Measurements from ENCODE around the gene PTX4.

The PTX4 gene

GRCh38 chr16:1464894-1465566 is 23.7 kb downstream of the PTX4 start:
- no peak overlapping the region for H3K4me3 ChIP-seq (ENCODE audit: low read depth in 1 of 2, low read length in 2 of 2)
- H3K79me2 ChIP-seq (ENCODE audit: insufficient read depth, low read length), result peaks cover 58% of the 10 kb centered on the region
- no peak overlapping the region for H3K27ac ChIP-seq (ENCODE audit: low read length)
- no peak for ATAC-seq (ENCODE audit: insufficient read depth, low read depth)
- no peak overlapping the region for H2AFZ ChIP-seq (ENCODE audit: low read depth, low read length)
- H3K9me3 ChIP-seq (ENCODE audit: insufficient read depth, low read length, severe bottlenecking), result no peaks in the 10 kb centered on the region
- H3K4me1 ChIP-seq (ENCODE audit: insufficient read depth, low read length), result no peaks in the 10 kb centered on the region
- no peak overlapping the region for H3K4me2 ChIP-seq (ENCODE audit: insufficient read depth, low read length)
- no peak for DNase-seq
- peaks cover 37% of the 10 kb centered on the region for H3K36me3 ChIP-seq (ENCODE audit: insufficient read depth, low read length)
- TF ChIP-seq EZH2 (IDR thresholded peaks at IDR 0.05; ENCODE audit: borderline replicate concordance, low read depth, low read length, severe bottlenecking) (no peak), CTCF (IDR thresholded peaks at IDR 0.05; ENCODE audit: borderline replicate concordance, extremely low read depth, low read length, poor library complexity, severe bottlenecking) (no peak)
- no peak overlapping the region for H3K9ac ChIP-seq (ENCODE audit: low read depth, low read length)
- no peaks in the 10 kb centered on the region for H3K27me3 ChIP-seq (ENCODE audit: insufficient read depth, low read length, poor library complexity)
- H4K20me1 ChIP-seq (ENCODE audit: insufficient read depth, low read length), result peaks cover 48% of the 10 kb centered on the region

- Histone ChIP-seq H3K9me3 (ENCODE audit: insufficient read depth, low read length, severe bottlenecking) (no peaks in the 10 kb centered on the region), H3K4me3 (ENCODE audit: low read depth in 1 of 2, low read length in 2 of 2) (no peak overlapping the region), H3K4me1 (ENCODE audit: insufficient read depth, low read length) (no peaks in the 10 kb centered on the region), H3K27me3 (ENCODE audit: insufficient read depth, low read length, poor library complexity) (no peaks in the 10 kb centered on the region), H3K79me2 (ENCODE audit: insufficient read depth, low read length) (peaks cover 51% of the 10 kb centered on the region), H3K4me2 (ENCODE audit: insufficient read depth, low read length) (no peak overlapping the region), H3K36me3 (ENCODE audit: insufficient read depth, low read length) (peaks cover 41% of the 10 kb centered on the region), H3K9ac (ENCODE audit: low read depth, low read length) (no peak overlapping the region), H2AFZ (ENCODE audit: low read depth, low read length) (no peak overlapping the region), H4K20me1 (ENCODE audit: insufficient read depth, low read length) (peaks cover 42% of the 10 kb centered on the region), H3K27ac (ENCODE audit: low read length) (no peak overlapping the region)
- DNase-seq (no peak), ATAC-seq (ENCODE audit: insufficient read depth, low read depth) (no peak)
- TF ChIP-seq EZH2 (IDR thresholded peaks at IDR 0.05; ENCODE audit: borderline replicate concordance, low read depth, low read length, severe bottlenecking), result no peak
- TF ChIP-seq CTCF (IDR thresholded peaks at IDR 0.05; ENCODE audit: borderline replicate concordance, extremely low read depth, low read length, poor library complexity, severe bottlenecking), result no peak
These were observed 24.4 kb downstream of the PTX4 start for GRCh38 chr16:1464196-1464893.

GRCh38 chr16:1461146-1461545 is 27.6 kb downstream of the PTX4 start:
- Histone ChIP-seq H3K27ac (ENCODE audit: low read length) (no peak overlapping the region), H3K27me3 (ENCODE audit: insufficient read depth, low read length, poor library complexity) (no peaks in the 10 kb centered on the region), H3K9me3 (ENCODE audit: insufficient read depth, low read length, severe bottlenecking) (no peaks in the 10 kb centered on the region), H2AFZ (ENCODE audit: low read depth, low read length) (no peak overlapping the region), H4K20me1 (ENCODE audit: insufficient read depth, low read length) (peaks cover 21% of the 10 kb centered on the region), H3K4me3 (ENCODE audit: low read depth in 1 of 2, low read length in 2 of 2) (no peak overlapping the region), H3K36me3 (ENCODE audit: insufficient read depth, low read length) (peaks cover 65% of the 10 kb centered on the region), H3K4me2 (ENCODE audit: insufficient read depth, low read length) (no peak overlapping the region), H3K79me2 (ENCODE audit: insufficient read depth, low read length) (peaks cover 21% of the 10 kb centered on the region), H3K9ac (ENCODE audit: low read depth, low read length) (no peak overlapping the region), H3K4me1 (ENCODE audit: insufficient read depth, low read length) (no peaks in the 10 kb centered on the region)
- no peak for ATAC-seq (ENCODE audit: insufficient read depth, low read depth)
- TF ChIP-seq EZH2 (IDR thresholded peaks at IDR 0.05; ENCODE audit: borderline replicate concordance, low read depth, low read length, severe bottlenecking) (no peak), CTCF (IDR thresholded peaks at IDR 0.05; ENCODE audit: borderline replicate concordance, extremely low read depth, low read length, poor library complexity, severe bottlenecking) (no peak)
- no peak for DNase-seq

Measured in DND-41 (cell line).